Stomach (tissue), 4 donors: ENCODE results near the gene FEZ2.

Experiments used
- EP300 ChIP-seq: sonication (generic); formaldehyde crosslinking; IDR thresholded peaks from one replicate; pipeline ENCODE4 v1.6.1; 2017; ENCODE audit warnings: antibody characterized with exemption
- POLR2A ChIP-seq, 4 donors: fragments of 450-650 bp; IDR thresholded peaks; one replicate each; pipeline ENCODE4 v1.6.1; 2016; ENCODE audit warnings: antibody characterized with exemption in 4 of 4, control low read depth in 2 of 4, mild to moderate bottlenecking in 1 of 4, moderate library complexity in 1 of 4
- TF ChIP-seq, protein P1 (sequence below), 7 experiments: fragments of 450-650 bp in 4 of 7; fragments of 200-600 bp in 3 of 7; sonication (generic) in 3 of 7; IDR thresholded peaks; one replicate each; pipeline ENCODE4 v1.5.1; 2016 to 2019; ENCODE audit warnings: antibody characterized with exemption in 7 of 7, control low read depth in 2 of 7, mild to moderate bottlenecking in 1 of 7

- TF ChIP-seq, protein P1, sequence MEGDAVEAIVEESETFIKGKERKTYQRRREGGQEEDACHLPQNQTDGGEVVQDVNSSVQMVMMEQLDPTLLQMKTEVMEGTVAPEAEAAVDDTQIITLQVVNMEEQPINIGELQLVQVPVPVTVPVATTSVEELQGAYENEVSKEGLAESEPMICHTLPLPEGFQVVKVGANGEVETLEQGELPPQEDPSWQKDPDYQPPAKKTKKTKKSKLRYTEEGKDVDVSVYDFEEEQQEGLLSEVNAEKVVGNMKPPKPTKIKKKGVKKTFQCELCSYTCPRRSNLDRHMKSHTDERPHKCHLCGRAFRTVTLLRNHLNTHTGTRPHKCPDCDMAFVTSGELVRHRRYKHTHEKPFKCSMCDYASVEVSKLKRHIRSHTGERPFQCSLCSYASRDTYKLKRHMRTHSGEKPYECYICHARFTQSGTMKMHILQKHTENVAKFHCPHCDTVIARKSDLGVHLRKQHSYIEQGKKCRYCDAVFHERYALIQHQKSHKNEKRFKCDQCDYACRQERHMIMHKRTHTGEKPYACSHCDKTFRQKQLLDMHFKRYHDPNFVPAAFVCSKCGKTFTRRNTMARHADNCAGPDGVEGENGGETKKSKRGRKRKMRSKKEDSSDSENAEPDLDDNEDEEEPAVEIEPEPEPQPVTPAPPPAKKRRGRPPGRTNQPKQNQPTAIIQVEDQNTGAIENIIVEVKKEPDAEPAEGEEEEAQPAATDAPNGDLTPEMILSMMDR (IDR thresholded peaks at IDR 0.05): no peak
- TF ChIP-seq EP300 (no peak), POLR2A (IDR thresholded peaks at IDR 0.05) (no peak)
Measured at GRCh38 chr2:36547906-36548305, 50.1 kb downstream of the FEZ2 start.
